ENCODE data around the gene HOXD10.

HOXD10 gene

DNA sequence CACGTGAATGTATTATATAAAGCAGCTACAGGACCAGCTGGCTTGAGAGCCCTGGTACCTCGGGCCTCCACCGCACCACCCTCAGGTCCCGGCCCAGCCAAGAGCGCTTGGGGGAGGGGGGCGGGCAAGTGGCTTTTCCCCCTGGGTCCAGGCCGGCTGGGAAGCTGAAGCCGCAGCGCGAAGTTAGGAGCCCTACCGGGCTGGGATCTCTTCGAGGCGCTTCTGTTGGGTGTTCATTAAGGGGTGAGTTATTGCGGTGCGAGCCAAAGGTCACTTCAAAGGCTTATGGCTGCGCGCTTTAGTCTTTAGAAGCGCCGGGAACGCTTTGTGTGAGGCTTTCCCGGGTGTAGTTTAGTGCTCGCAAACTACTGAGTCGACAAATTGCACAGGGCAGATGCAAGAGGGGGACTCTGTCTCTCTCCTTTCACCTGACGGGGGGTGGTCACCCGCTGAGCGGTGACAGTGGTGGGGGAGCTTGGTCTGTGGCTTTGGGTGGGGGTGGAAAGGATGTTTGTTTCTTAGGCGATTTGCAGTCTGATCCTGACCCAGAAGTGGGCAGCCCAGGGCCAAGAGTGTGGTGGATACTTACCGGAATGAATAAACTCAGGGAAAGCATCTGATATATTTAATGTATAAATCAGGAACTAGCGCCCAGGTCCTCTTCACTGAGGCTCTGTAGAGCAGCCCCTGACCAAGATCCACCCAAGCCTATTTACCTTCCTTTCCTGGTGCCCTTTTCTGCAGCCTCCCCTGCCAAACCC, 46.5 kb downstream of the HOXD10 start:
- no peak overlapping the region for H3K4me3 ChIP-seq (replicated peaks; ENCODE audit: low read depth, low read length)
- no peak for TF ChIP-seq CTCF (IDR thresholded peaks at IDR 0.05; ENCODE audit: low read length, missing control alignments)
- DNase-seq (ENCODE audit: low read depth), result no peak

DNA sequence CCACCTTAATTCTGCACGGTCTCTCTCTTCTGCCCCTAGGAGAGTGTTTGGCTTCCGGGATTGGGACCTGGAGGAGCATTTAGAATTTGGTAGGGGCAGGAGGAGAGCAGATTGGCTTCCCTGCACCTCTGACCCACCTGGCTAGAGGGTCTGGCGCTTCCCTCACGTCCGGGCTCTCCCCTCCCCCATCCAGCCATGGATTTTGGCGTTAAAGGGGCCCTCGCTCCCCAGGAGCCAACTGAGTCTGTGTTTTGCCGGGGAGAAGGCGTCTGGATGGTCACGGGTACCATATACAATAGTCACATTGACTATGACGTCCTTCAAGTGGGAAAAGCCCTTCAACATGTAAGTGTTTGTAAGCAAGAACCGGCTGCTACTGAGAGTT, 47.1 kb downstream of the HOXD10 start:
- H3K4me3 ChIP-seq (replicated peaks; ENCODE audit: low read depth, low read length), result no peak overlapping the region
- no peak for DNase-seq (ENCODE audit: low read depth)
- TF ChIP-seq CTCF (IDR thresholded peaks at IDR 0.05; ENCODE audit: low read length, missing control alignments), result no peak

DNA sequence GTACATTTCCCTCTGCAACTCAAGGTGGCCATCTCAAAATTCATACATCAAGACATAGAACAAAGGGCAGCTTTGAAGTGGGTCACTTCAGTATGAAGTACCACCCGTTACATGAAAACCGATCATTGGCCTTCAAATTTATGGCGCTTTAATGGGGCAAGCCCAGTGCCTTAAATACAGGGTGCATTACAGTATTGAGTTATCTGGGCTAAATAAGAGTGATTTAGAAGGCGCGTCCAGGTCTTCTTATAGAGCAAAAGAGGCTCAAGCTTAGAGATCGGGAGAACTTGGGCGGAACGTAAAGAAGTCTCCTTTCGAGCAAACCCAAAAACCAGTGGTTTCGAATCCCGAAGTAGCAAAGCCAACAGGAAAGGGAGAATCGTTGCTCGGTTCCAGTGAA, 47.6 kb downstream of the HOXD10 start:
- TF ChIP-seq CTCF (IDR thresholded peaks at IDR 0.05; ENCODE audit: low read length, missing control alignments), result no peak
- no peak for DNase-seq (ENCODE audit: low read depth)
- no peak overlapping the region for H3K4me3 ChIP-seq (replicated peaks; ENCODE audit: low read depth, low read length)

GRCh38 chr2:176164611-176165369, 48.2 kb downstream of the HOXD10 start:
- H3K4me3 ChIP-seq (replicated peaks; ENCODE audit: low read depth, low read length), result no peak overlapping the region
- no peak for DNase-seq (ENCODE audit: low read depth)
- TF ChIP-seq CTCF (IDR thresholded peaks at IDR 0.05; ENCODE audit: low read length, missing control alignments), result no peak

DNA sequence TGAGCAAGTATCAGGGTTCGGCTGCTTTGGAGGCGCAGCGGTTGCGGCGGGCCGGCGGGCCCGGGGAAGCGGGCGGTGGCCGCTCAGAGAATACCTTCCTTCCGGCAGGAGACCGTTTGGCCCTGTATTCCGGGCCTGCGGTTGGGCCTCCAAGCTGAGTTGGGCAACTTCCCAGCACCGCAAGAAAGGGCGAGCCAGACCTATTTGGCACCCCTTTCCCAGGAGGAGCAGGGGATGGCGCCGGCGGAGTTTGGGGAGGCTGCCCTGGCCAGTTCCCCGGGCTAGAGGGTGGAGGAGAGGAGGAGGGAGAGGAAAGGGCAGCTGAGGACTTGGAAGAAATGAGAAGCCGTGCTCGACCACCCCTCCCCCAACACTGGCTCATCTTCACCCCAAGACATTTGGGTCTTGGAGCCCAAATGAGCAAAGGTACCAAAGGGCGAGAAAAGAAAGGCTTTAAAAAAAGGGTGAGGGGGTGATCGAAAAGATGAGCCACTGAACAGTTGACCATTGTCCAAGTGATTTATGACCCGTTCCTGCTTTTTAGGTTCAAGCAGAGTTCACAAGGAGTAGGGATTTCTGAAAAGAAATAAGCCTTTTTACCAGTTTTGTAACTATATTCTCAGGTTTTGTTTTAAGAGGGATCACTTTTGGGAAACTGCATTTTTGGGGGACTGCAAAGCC, 48.9 kb downstream of the HOXD10 start:
- DNase-seq (ENCODE audit: low read depth), result no peak
- no peak overlapping the region for H3K4me3 ChIP-seq (replicated peaks; ENCODE audit: low read depth, low read length)
- no peak for TF ChIP-seq CTCF (IDR thresholded peaks at IDR 0.05; ENCODE audit: low read length, missing control alignments)

DNA sequence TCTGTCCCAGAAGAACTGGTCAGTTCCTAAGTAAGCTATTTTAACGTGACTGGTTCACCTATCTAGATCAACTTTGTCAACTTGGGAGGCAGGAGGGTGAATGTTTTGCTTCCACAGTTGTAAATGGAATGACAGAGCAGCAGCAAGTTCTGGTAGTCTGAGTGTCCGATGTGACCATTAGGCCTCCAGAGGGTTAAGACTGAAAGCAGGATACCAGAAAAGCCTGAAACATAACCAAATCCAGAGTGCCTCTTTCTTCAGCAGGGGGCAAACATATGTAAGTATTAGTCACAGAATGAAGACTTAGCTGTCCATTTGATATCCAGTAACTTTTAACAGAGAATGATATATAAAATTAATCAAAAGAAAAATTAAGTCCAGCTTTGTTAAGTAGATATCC, 49.7 kb downstream of the HOXD10 start:
- no peak for TF ChIP-seq CTCF (IDR thresholded peaks at IDR 0.05; ENCODE audit: low read length, missing control alignments)
- no peak for DNase-seq (ENCODE audit: low read depth)
- no peak overlapping the region for H3K4me3 ChIP-seq (replicated peaks; ENCODE audit: low read depth, low read length)
